Loucy (cell line): ENCODE data around the gene CPA1.

Experiments
- H2AFZ ChIP-seq: fragments of 200-600 bp; sonication (generic); 2 replicates; pipeline ENCODE4 v1.6.0; 2016; ENCODE audit warnings: antibody characterized with exemption, mild to moderate bottlenecking, low read length, moderate library complexity
- H3F3A ChIP-seq: fragments of 200-600 bp; 2 replicates; pipeline ENCODE4 v1.6.0; 2016; ENCODE audit warnings: antibody characterized with exemption, low read depth, mild to moderate bottlenecking
- H3K27me3 ChIP-seq: fragments of 200-600 bp; sonication (generic); 2 replicates; pipeline ENCODE4 v1.6.1; 2014; ENCODE audit warnings: low read length, mild to moderate bottlenecking; ENCODE audit not compliant: insufficient read depth, poor library complexity, severe bottlenecking
- H3K36me3 ChIP-seq: fragments of 200-600 bp; sonication (generic); 2 replicates; pipeline ENCODE4 v1.6.1; 2016; ENCODE audit warnings: low read length; ENCODE audit not compliant: insufficient read depth
- H3K4me1 ChIP-seq: fragments of 200-600 bp; sonication (generic); 2 replicates; pipeline ENCODE4 v1.5.1; 2014; ENCODE audit warnings: low read length, mild to moderate bottlenecking; ENCODE audit not compliant: insufficient read depth, poor library complexity, severe bottlenecking
- H3K4me2 ChIP-seq: fragments of 200-600 bp; sonication (generic); 2 replicates; pipeline ENCODE4 v1.6.0; 2014; ENCODE audit warnings: antibody characterized with exemption, low read length, low read depth, mild to moderate bottlenecking; ENCODE audit not compliant: poor library complexity, severe bottlenecking
- H3K4me3 ChIP-seq: fragments of 200-600 bp; sonication (generic); 2 replicates; pipeline ENCODE4 v1.5.1; 2014; ENCODE audit warnings: low read length, mild to moderate bottlenecking, mixed read lengths; ENCODE audit not compliant: poor library complexity, severe bottlenecking
- H3K79me2 ChIP-seq: fragments of 200-600 bp; sonication (generic); 2 replicates; pipeline ENCODE4 v1.6.1; 2014; ENCODE audit warnings: low read length; ENCODE audit not compliant: insufficient read depth
- H3K9ac ChIP-seq: fragments of 200-600 bp; sonication (generic); 2 replicates; pipeline ENCODE4 v1.6.0; 2014; ENCODE audit warnings: mild to moderate bottlenecking, low read depth, low read length, moderate library complexity; ENCODE audit not compliant: poor library complexity, severe bottlenecking
- H3K9me2 ChIP-seq: fragments of 200-600 bp; sonication (generic); replicated peaks from 2 replicates; pipeline ENCODE4 v1.6.1; 2016; ENCODE audit warnings: low read depth, low read length, mixed read lengths
- H3K9me3 ChIP-seq: fragments of 200-600 bp; sonication (generic); 2 replicates; pipeline ENCODE4 v1.6.1; 2014; ENCODE audit warnings: mild to moderate bottlenecking, antibody characterized with exemption, low read length, low read depth; ENCODE audit not compliant: insufficient read depth
- H4K20me1 ChIP-seq: fragments of 200-600 bp; sonication (generic); 2 replicates; pipeline ENCODE4 v1.6.0; 2014; ENCODE audit warnings: antibody characterized with exemption, low read length, mild to moderate bottlenecking; ENCODE audit not compliant: insufficient read depth, poor library complexity, severe bottlenecking
- CTCF ChIP-seq: fragments of 200-600 bp; sonication (generic); conservative IDR thresholded peaks from 2 replicates; pipeline ENCODE4 v1.5.1; 2014; ENCODE audit warnings: mild to moderate bottlenecking, antibody characterized with exemption, low read length
- EZH2phosphoT487 ChIP-seq: fragments of 200-600 bp; IDR thresholded peaks from 2 replicates; pipeline ENCODE4 v1.6.1; 2018; ENCODE audit warnings: antibody characterized with exemption, mild to moderate bottlenecking, moderate library complexity, borderline replicate concordance

CPA1 gene

GRCh38 chr7:130346941-130347340 is 33.4 kb upstream of the CPA1 start:
- no peaks in the 10 kb centered on the region for H3F3A ChIP-seq
- H3K27me3 ChIP-seq: no peaks in the 10 kb centered on the region
- H2AFZ ChIP-seq: no peak overlapping the region
- no peaks in the 10 kb centered on the region for H3K9me3 ChIP-seq
- H3K79me2 ChIP-seq: no peaks in the 10 kb centered on the region
- H4K20me1 ChIP-seq: no peaks in the 10 kb centered on the region
- no peak overlapping the region for H3K4me2 ChIP-seq
- H3K9me2 ChIP-seq: no peaks in the 10 kb centered on the region
- H3K36me3 ChIP-seq: no peaks in the 10 kb centered on the region
- TF ChIP-seq EZH2phosphoT487: no peak
- TF ChIP-seq CTCF: no peak
- no peak overlapping the region for H3K9ac ChIP-seq
- no peaks in the 10 kb centered on the region for H3K4me1 ChIP-seq
- no peak overlapping the region for H3K4me3 ChIP-seq

DNA sequence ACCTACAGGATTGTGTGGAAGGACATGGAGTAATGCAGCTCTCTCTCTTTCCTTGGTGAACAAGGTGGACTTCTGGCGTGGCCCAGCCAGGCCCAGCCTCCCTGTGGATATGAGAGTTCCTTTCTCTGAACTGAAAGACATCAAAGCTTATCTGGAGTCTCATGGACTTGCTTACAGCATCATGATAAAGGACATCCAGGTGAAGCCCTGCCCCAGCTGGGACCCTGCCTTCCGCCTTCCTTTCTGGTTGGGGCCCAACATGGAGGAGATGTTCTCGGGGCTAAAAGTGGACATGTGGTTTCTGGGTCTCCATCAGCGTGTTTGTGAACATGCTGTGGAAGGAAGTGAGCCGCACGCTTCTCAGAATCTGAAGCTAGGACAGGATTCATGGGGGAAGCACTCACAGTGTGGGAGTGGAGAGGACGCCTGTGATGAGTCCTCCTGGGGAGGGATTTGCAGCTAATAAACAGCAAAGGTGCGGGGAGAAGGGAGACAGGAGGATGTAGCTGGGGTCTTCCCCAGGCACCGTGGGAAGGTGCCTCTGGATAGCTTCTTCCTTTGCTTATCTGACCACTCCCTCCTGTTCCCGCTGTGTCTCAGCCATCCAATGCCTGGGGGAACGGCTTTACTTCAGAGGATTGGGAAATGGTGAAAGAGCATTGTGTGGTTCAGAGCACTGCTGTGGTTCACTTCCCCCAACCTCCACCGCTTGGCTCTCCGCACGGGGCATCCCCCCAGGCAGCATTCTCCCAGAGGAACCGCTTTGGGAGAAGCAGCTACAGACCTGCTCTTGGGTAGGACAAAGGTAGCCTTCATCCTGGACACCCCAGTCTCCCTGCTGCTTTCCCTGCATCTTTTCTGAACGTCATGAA is 30.1 kb upstream of the CPA1 start:
- no peaks in the 10 kb centered on the region for H3K9me3 ChIP-seq
- no peaks in the 10 kb centered on the region for H3K79me2 ChIP-seq
- TF ChIP-seq CTCF (no peak), EZH2phosphoT487 (no peak)
- H2AFZ ChIP-seq: no peak overlapping the region
- no peaks in the 10 kb centered on the region for H3K4me1 ChIP-seq
- no peaks in the 10 kb centered on the region for H3F3A ChIP-seq
- no peaks in the 10 kb centered on the region for H3K9me2 ChIP-seq
- no peaks in the 10 kb centered on the region for H3K36me3 ChIP-seq
- H3K4me3 ChIP-seq: no peak overlapping the region
- H3K27me3 ChIP-seq: no peaks in the 10 kb centered on the region
- no peak overlapping the region for H3K9ac ChIP-seq
- no peaks in the 10 kb centered on the region for H4K20me1 ChIP-seq
- H3K4me2 ChIP-seq: no peak overlapping the region

GRCh38 chr7:130350945-130351790 is 29.1 kb upstream of the CPA1 start:
- Histone ChIP-seq H3K4me3 (no peak overlapping the region), H3K4me1 (no peaks in the 10 kb centered on the region), H4K20me1 (no peaks in the 10 kb centered on the region), H3K27me3 (no peaks in the 10 kb centered on the region), H3K79me2 (no peaks in the 10 kb centered on the region), H3K9ac (no peak overlapping the region), H3F3A (no peaks in the 10 kb centered on the region), H2AFZ (no peak overlapping the region), H3K9me2 (no peaks in the 10 kb centered on the region), H3K4me2 (no peak overlapping the region), H3K9me3 (no peaks in the 10 kb centered on the region), H3K36me3 (no peaks in the 10 kb centered on the region)
- TF ChIP-seq CTCF (no peak), EZH2phosphoT487 (no peak)
